Peyer's patch (tissue), 4 donors: ENCODE results near the gene IFI44. TPM values are rescaled to one million over a fixed set of nuclear protein-coding genes. Genes with fewer than 3 reads are reported as not detected.

Source experiments
- DNase-seq, 3 donors: peaks; one replicate each; pipeline ENCODE4 v3.0.0-alpha.2; 2017 to 2019
- H3K27ac ChIP-seq, 4 donors: fragments of 200-600 bp; sonication (generic); one replicate each; pipeline ENCODE4 v1.5.1; 2016 to 2019
- H3K27me3 ChIP-seq, 2 donors: fragments of 200-600 bp; sonication (generic); one replicate each; pipeline ENCODE4 v1.5.1; 2019
- H3K36me3 ChIP-seq, 3 donors: fragments of 200-600 bp; sonication (generic); one replicate each; pipeline ENCODE4 v1.5.1; 2016 to 2019
- H3K4me1 ChIP-seq, 4 donors: fragments of 200-600 bp; sonication (generic); one replicate each; pipeline ENCODE4 v1.5.1; 2016 to 2019
- H3K4me3 ChIP-seq, 4 donors: fragments of 200-600 bp; sonication (generic); 1 replicate in 3 of 4; 2 replicates in 1 of 4; pipeline ENCODE4 v1.5.1; 2016 to 2019; ENCODE audit warnings: mild to moderate bottlenecking in 1 of 4
- H3K9me3 ChIP-seq, 4 donors: fragments of 200-600 bp; sonication (generic); one replicate each; pipeline ENCODE4 v1.5.1; 2016 to 2019; ENCODE audit warnings: mild to moderate bottlenecking in 1 of 4
- POLR2A ChIP-seq, 2 donors: fragments of 450-650 bp; IDR thresholded peaks; one replicate each; pipeline ENCODE4 v1.5.1; 2017; ENCODE audit warnings: antibody characterized with exemption in 2 of 2, mild to moderate bottlenecking in 2 of 2, moderate library complexity in 2 of 2
- total RNA-seq, 4 donors: library from RNA; depleted of rRNA; stranded (reverse); fragments of >200 nt; gene quantifications; one replicate each; pipeline ENCODE4 v1.1.0, GENCODE V29; 2016
- TF ChIP-seq, protein P1 (sequence below), 6 experiments: fragments of 450-650 bp in 4 of 6; fragments of 200-600 bp in 2 of 6; sonication (generic) in 1 of 6; IDR thresholded peaks; one replicate each; pipeline ENCODE4 v1.5.1; 2017 to 2019; ENCODE audit warnings: antibody characterized with exemption in 6 of 6, mild to moderate bottlenecking in 3 of 6, moderate library complexity in 1 of 6

IFI44 gene
- total RNA-seq, 4 donors from 2014 or later = 3.9 to 67.7 (median 12.4) TPM

DNA sequence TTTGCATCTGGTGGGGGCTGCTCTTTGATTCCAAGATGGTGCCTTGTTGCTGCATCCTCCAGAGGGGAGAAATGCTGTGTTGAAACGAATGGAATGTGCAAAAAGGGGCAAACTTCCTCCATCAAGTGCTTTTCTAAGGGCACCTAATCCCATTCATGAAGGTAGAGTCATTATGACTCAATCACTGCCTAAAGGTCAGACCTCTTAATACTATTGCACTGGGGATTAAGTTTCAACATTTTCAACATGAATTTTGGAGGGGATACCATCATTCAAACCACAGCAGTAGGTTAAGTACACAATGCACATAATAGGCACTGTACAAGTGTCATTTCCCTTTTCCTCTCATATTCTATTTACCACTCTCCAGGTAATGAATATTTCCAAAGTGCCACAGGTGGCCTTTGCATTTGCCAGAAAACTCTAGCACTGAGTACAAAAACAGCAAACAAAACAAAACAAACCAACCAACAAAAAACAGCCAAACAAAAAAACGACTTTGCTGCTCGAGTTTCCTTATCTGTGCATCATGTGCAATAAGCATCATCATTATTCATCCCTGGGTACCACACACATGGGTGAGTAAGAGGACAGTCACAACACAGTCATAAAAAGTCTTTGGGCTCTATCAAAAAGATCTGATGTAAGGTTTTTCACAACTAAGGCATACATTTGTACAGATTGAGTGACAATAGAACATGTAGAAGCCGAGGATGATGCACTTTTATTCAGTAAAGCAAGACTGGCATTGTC, 42.5 kb downstream of the IFI44 start:
- Histone ChIP-seq H3K36me3 (no peaks in the 10 kb centered on the region), H3K4me3 (no peak overlapping the region), H3K27me3 (no peaks in the 10 kb centered on the region), H3K9me3 (no peaks in the 10 kb centered on the region), H3K4me1 (no peaks in the 10 kb centered on the region), H3K27ac (no peak overlapping the region)
- TF ChIP-seq POLR2A (IDR thresholded peaks at IDR 0.05) = no peak
- DNase-seq = no peak

DNA sequence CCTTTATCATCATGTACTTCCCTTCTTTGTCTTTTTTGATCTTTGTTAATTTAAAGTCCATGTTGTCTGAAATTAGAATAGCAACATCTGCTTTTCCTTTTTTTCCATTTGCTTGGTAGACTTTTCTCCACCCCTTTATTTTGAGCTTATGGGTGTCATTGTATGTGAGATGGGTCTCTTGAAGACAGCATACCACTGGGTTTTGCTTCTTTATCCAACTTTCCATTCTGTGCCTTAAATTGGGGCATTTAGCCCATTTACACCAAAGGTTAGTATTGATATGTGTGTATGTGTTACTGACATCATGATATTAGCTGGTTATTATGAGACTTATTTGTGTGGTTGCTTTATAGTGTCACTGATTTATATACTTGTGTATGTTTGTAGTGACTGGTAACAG, 50.2 kb downstream of the IFI44 start:
- H3K4me3 ChIP-seq = no peak overlapping the region
- no peaks in the 10 kb centered on the region for H3K4me1 ChIP-seq
- no peaks in the 10 kb centered on the region for H3K27me3 ChIP-seq
- H3K27ac ChIP-seq = no peak overlapping the region
- H3K36me3 ChIP-seq = no peaks in the 10 kb centered on the region
- H3K9me3 ChIP-seq = no peaks in the 10 kb centered on the region
- DNase-seq = no peak
- no peak for TF ChIP-seq POLR2A (IDR thresholded peaks at IDR 0.05)
- TF ChIP-seq, protein P1, sequence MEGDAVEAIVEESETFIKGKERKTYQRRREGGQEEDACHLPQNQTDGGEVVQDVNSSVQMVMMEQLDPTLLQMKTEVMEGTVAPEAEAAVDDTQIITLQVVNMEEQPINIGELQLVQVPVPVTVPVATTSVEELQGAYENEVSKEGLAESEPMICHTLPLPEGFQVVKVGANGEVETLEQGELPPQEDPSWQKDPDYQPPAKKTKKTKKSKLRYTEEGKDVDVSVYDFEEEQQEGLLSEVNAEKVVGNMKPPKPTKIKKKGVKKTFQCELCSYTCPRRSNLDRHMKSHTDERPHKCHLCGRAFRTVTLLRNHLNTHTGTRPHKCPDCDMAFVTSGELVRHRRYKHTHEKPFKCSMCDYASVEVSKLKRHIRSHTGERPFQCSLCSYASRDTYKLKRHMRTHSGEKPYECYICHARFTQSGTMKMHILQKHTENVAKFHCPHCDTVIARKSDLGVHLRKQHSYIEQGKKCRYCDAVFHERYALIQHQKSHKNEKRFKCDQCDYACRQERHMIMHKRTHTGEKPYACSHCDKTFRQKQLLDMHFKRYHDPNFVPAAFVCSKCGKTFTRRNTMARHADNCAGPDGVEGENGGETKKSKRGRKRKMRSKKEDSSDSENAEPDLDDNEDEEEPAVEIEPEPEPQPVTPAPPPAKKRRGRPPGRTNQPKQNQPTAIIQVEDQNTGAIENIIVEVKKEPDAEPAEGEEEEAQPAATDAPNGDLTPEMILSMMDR (IDR thresholded peaks at IDR 0.05) = no peak

DNA sequence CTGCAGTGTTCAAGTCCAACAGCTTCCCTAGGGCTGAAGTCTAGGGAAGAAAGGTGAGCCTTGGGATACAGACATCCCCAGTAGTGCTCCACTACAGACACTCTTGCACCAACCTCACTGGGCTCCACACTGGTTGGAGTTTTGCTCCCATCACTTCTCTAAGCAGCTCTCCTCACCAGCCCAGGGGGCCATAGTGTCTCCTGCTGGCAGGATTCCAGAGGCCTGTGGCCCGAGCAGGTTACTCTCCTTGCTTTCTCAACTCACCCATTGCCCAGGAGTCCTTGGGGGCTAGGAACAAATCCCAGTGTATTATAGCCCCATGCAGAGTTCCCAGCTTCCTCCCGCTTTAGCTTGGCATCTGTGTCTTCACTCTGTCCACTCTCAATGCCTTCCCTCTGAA, 52.8 kb downstream of the IFI44 start:
- no peak for TF ChIP-seq POLR2A (IDR thresholded peaks at IDR 0.05)
- TF ChIP-seq, protein P1 (IDR thresholded peaks at IDR 0.05) = no peak
- Histone ChIP-seq H3K9me3 (no peaks in the 10 kb centered on the region), H3K27me3 (no peaks in the 10 kb centered on the region), H3K4me3 (no peak overlapping the region), H3K27ac (no peak overlapping the region), H3K36me3 (no peaks in the 10 kb centered on the region), H3K4me1 (no peaks in the 10 kb centered on the region)
- DNase-seq = no peak

DNA sequence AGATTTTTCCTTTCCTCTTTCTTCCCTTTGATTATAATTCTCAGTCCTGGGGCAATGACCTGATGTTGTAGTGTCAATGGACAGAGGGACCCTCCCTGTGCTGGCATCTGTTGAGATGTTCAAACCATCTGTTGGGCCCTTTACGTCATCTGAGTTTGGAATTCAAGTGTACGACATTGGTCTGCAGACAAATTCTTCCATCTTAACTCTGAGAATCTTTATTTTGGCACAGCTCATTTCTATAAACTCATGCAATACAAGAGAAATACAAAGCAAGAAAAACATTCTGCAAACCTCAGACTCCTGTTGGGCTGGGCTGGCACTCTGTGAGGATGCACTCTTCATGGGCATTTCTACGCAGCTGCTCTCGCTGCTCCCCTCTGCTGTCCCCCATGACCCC, 54.2 kb downstream of the IFI44 start:
- no peak overlapping the region for H3K27ac ChIP-seq
- TF ChIP-seq, protein P1 (IDR thresholded peaks at IDR 0.05) = no peak
- no peak for TF ChIP-seq POLR2A (IDR thresholded peaks at IDR 0.05)
- H3K36me3 ChIP-seq = no peaks in the 10 kb centered on the region
- DNase-seq = no peak
- H3K27me3 ChIP-seq = no peaks in the 10 kb centered on the region
- no peaks in the 10 kb centered on the region for H3K4me1 ChIP-seq
- no peaks in the 10 kb centered on the region for H3K9me3 ChIP-seq
- H3K4me3 ChIP-seq = no peak overlapping the region

DNA sequence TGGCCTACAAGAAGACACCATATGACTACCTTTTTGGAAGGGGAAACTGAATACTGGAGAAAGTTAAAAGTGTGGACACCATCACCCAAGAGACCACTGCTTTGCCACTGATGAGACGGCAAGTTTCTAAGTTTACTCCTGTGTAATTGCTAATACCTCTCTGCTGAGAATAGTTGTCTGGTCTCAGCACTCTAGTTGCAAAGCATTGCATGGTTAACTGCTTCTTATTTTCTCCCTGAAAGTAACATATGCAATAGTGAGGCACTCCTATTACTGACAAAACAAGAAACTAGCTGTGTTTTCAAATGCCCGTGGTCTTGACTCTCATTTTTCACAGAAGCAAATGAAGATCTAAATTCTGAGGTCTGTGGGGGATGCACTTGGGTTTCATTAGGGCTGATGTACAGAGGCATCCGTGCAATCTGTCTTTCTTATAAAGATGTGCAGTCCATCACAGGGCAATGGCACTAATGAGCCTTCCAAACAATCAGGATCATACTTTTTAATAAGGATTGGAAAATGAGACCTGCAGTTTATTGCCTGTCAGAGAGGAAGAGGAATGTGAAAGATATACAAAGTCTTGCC, 62.9 kb downstream of the IFI44 start:
- Histone ChIP-seq H3K4me1 (no peaks in the 10 kb centered on the region), H3K4me3 (no peak overlapping the region), H3K27me3 (no peaks in the 10 kb centered on the region), H3K27ac (no peak overlapping the region), H3K36me3 (no peaks in the 10 kb centered on the region), H3K9me3 (no peaks in the 10 kb centered on the region)
- TF ChIP-seq, protein P1 (IDR thresholded peaks at IDR 0.05) = no peak
- no peak for TF ChIP-seq POLR2A (IDR thresholded peaks at IDR 0.05)
- no peak for DNase-seq

DNA sequence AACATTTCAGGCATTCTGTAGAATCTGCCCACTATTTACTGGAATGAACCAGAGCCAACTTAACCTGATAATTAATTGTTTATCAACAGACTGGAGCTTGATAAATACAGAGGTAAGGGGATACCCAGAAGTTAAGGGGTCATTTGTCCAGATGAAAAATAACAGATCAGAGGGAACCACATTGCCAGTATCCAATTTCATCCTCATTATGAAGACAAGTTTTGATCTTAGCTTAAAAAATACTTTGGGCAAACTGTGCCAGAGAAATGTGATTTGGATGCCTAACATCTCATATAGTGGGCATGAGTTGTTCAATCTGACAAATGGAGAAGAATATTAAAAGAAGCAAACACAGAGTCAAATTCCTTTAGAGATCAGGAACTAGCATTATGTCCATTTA, 63.7 kb downstream of the IFI44 start:
- Histone ChIP-seq H3K4me3 (no peak overlapping the region), H3K36me3 (no peaks in the 10 kb centered on the region), H3K27ac (no peak overlapping the region), H3K4me1 (no peaks in the 10 kb centered on the region), H3K27me3 (no peaks in the 10 kb centered on the region), H3K9me3 (no peaks in the 10 kb centered on the region)
- DNase-seq = no peak
- TF ChIP-seq, protein P1 (IDR thresholded peaks at IDR 0.05) = no peak
- TF ChIP-seq POLR2A (IDR thresholded peaks at IDR 0.05) = no peak
